Endothelial cell (in vitro differentiated cells): ENCODE measurements around the gene NRXN3. TPM values are rescaled to one million over a fixed set of nuclear protein-coding genes. Genes with fewer than 3 reads are reported as not detected.

Experiments
- DNase-seq: peaks from one replicate; pipeline ENCODE4 v3.0.0; 2021; ENCODE audit warnings: low spot score
- H3K27ac Mint-ChIP-seq: one replicate; pipeline ENCODE4 v1.8.0; 2021; ENCODE audit warnings: mixed read lengths, inconsistent platforms; ENCODE audit not compliant: unreplicated experiment
- H3K27me3 Mint-ChIP-seq: one replicate; pipeline ENCODE4 v1.8.0; 2021; ENCODE audit warnings: mild to moderate bottlenecking, moderate library complexity, mixed read lengths, inconsistent platforms; ENCODE audit not compliant: unreplicated experiment
- H3K36me3 Mint-ChIP-seq: one replicate; pipeline ENCODE4 v1.8.0; 2021; ENCODE audit warnings: mild to moderate bottlenecking, low read depth, mixed read lengths, inconsistent platforms; ENCODE audit not compliant: unreplicated experiment
- H3K4me1 Mint-ChIP-seq: one replicate; pipeline ENCODE4 v1.8.0; 2021; ENCODE audit warnings: mild to moderate bottlenecking, mixed read lengths, inconsistent platforms; ENCODE audit not compliant: unreplicated experiment
- H3K4me3 Mint-ChIP-seq: one replicate; pipeline ENCODE4 v1.8.0; 2021; ENCODE audit warnings: mild to moderate bottlenecking, mixed read lengths, inconsistent platforms; ENCODE audit not compliant: unreplicated experiment
- H3K9me3 Mint-ChIP-seq: one replicate; pipeline ENCODE4 v1.8.0; 2021; ENCODE audit warnings: mixed read lengths, inconsistent platforms; ENCODE audit not compliant: unreplicated experiment
- total RNA-seq: library from RNA; stranded (reverse); fragmentation: NEBNext Ultra II Directional; extraction: Animal tissue kit (Norgen Biotek cat#: 25700); gene quantifications from one replicate; pipeline ENCODE4 v1.2.1, GENCODE V29; 2021; ENCODE audit not compliant: unreplicated experiment
- TF ChIP-seq, protein P1 (sequence below): fragments of 200-600 bp; sonication (generic); IDR thresholded peaks from one replicate; pipeline ENCODE4 v1.5.0; 2021; ENCODE audit warnings: antibody characterized with exemption; ENCODE audit not compliant: unreplicated experiment

The NRXN3 gene
- total RNA-seq, 1 donor from 2014 or later: 2.3 TPM

DNA sequence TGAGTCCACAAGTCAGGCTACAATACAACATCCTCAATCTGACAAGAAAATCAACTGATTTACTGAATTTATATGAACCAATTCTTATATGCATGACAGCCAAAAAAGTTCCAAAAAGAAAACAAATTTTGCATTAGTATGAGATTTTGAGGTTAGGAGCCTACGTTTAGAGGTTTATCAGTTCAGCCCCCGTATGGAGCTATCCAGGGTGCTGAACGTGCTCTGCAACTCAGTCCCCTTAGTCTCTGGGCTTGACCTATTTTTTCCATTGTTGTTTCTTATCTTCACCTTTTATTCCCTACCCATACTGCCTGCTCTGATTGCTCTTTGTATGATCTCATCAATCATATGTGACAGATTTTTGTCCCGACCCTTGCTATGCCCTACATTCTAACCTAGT lies 693.0 kb downstream of the NRXN3 start:
- H3K4me3 Mint-ChIP-seq: no peak overlapping the region
- peak; percentile 71 for DNase-seq
- TF ChIP-seq, protein P1, sequence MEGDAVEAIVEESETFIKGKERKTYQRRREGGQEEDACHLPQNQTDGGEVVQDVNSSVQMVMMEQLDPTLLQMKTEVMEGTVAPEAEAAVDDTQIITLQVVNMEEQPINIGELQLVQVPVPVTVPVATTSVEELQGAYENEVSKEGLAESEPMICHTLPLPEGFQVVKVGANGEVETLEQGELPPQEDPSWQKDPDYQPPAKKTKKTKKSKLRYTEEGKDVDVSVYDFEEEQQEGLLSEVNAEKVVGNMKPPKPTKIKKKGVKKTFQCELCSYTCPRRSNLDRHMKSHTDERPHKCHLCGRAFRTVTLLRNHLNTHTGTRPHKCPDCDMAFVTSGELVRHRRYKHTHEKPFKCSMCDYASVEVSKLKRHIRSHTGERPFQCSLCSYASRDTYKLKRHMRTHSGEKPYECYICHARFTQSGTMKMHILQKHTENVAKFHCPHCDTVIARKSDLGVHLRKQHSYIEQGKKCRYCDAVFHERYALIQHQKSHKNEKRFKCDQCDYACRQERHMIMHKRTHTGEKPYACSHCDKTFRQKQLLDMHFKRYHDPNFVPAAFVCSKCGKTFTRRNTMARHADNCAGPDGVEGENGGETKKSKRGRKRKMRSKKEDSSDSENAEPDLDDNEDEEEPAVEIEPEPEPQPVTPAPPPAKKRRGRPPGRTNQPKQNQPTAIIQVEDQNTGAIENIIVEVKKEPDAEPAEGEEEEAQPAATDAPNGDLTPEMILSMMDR: no peak

GRCh38 chr14:78872837-78873236 lies 702.7 kb downstream of the NRXN3 start:
- no peak overlapping the region for H3K27ac Mint-ChIP-seq
- no peaks in the 10 kb centered on the region for H3K36me3 Mint-ChIP-seq
- DNase-seq: no peak
- peaks cover 4% of the 10 kb centered on the region for H3K4me1 Mint-ChIP-seq
- H3K9me3 Mint-ChIP-seq: no peaks in the 10 kb centered on the region
- H3K27me3 Mint-ChIP-seq: peaks cover 3% of the 10 kb centered on the region
- TF ChIP-seq, protein P1: no peak
- no peak overlapping the region for H3K4me3 Mint-ChIP-seq

More for the DNA sequence above, 693.0 kb downstream of the NRXN3 start:
- Mint-ChIP-seq H3K27ac (no peak overlapping the region), H3K9me3 (no peaks in the 10 kb centered on the region), H3K27me3 (no peaks in the 10 kb centered on the region), H3K36me3 (no peaks in the 10 kb centered on the region), H3K4me1 (no peaks in the 10 kb centered on the region)

GRCh38 chr14:78873581-78873980 lies 703.4 kb downstream of the NRXN3 start:
- peaks cover 3% of the 10 kb centered on the region for H3K27me3 Mint-ChIP-seq
- H3K36me3 Mint-ChIP-seq: no peaks in the 10 kb centered on the region
- no peak for DNase-seq
- TF ChIP-seq, protein P1: no peak
- no peak overlapping the region for H3K4me3 Mint-ChIP-seq
- no peak overlapping the region for H3K27ac Mint-ChIP-seq
- H3K4me1 Mint-ChIP-seq: peaks cover 4% of the 10 kb centered on the region
- H3K9me3 Mint-ChIP-seq: no peaks in the 10 kb centered on the region

DNA sequence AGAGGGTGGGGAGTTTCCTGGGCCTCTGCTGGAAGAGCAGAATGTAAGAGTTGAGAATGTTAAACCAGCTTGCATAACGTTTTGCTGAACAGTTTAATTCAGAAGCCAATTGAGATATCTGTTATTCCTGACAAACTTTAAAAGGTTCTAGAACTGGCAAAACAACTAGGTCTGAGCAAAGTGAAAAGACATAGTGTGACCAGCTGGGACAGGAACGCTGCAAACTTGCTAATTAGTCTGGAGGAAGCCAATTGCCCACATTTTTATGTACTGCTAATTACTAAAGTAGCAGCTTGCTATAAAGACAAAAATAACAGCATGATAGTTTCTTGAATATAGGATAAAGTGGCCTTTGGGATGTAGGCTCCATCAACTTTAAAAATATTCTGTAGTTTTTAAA lies 704.9 kb downstream of the NRXN3 start:
- no peak for DNase-seq
- peaks cover 3% of the 10 kb centered on the region for H3K27me3 Mint-ChIP-seq
- TF ChIP-seq, protein P1: no peak
- H3K9me3 Mint-ChIP-seq: no peaks in the 10 kb centered on the region
- no peak overlapping the region for H3K27ac Mint-ChIP-seq
- H3K4me1 Mint-ChIP-seq: peaks cover 4% of the 10 kb centered on the region
- H3K36me3 Mint-ChIP-seq: no peaks in the 10 kb centered on the region
- H3K4me3 Mint-ChIP-seq: no peak overlapping the region

DNA sequence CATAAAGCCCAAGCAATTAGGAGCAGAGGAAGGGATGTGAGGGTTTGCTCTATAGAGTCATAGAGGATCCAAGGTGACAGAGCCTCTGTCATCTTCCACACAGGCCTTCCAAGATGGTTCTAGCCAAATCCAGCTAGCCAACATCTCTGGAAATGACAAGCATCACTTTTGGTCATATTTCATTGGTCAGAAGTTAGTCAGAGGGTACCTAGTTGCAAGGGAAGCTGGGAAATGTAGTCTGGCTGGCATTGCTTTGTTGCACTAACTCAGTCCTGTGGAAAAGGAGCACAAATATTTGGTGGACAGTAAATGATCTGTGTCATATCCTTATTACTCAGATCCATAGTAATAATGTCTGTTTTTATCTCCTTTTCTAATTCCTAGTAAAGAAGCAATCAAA lies 715.7 kb downstream of the NRXN3 start:
- H3K36me3 Mint-ChIP-seq: no peaks in the 10 kb centered on the region
- no peak overlapping the region for H3K27ac Mint-ChIP-seq
- no peak overlapping the region for H3K4me3 Mint-ChIP-seq
- H3K9me3 Mint-ChIP-seq: peaks cover 4% of the 10 kb centered on the region
- TF ChIP-seq, protein P1: no peak
- DNase-seq: no peak
- no peaks in the 10 kb centered on the region for H3K27me3 Mint-ChIP-seq
- no peaks in the 10 kb centered on the region for H3K4me1 Mint-ChIP-seq
